ACC112 (cell line): ENCODE results near the gene PIK3R1.
A peak's percentile ranks its signal among the peaks of the same experiment; 100 is the strongest.

Source experiments
- H2AFZ ChIP-seq: fragments of 200-600 bp; sonication (generic); one replicate; pipeline ENCODE4 v1.6.0; 2017; ENCODE audit warnings: antibody characterized with exemption, low read length; ENCODE audit not compliant: unreplicated experiment
- H3K27ac ChIP-seq: fragments of 200-600 bp; sonication (generic); 2 replicates; pipeline ENCODE4 v1.5.1; 2014; ENCODE audit warnings: low read depth, mild to moderate bottlenecking, antibody characterized with exemption, low read length, moderate library complexity
- H3K27me3 ChIP-seq: fragments of 200-600 bp; sonication (generic); 2 replicates; pipeline ENCODE4 v1.6.1; 2014; ENCODE audit warnings: mild to moderate bottlenecking, antibody characterized with exemption, low read length, moderate library complexity, mixed read lengths; ENCODE audit not compliant: insufficient read depth
- H3K36me3 ChIP-seq: fragments of 200-600 bp; sonication (generic); 2 replicates; pipeline ENCODE4 v1.6.1; 2016; ENCODE audit warnings: mild to moderate bottlenecking, antibody characterized with exemption, low read length, moderate library complexity, mixed read lengths; ENCODE audit not compliant: insufficient read depth
- H3K4me1 ChIP-seq: fragments of 200-600 bp; sonication (generic); one replicate; pipeline ENCODE4 v1.6.1; 2016; ENCODE audit warnings: low read length, mixed read lengths; ENCODE audit not compliant: insufficient read depth, unreplicated experiment, control insufficient read depth
- H3K4me3 ChIP-seq: fragments of 200-600 bp; sonication (generic); 2 replicates; pipeline ENCODE4 v1.5.1; 2014; ENCODE audit warnings: mild to moderate bottlenecking, low read depth, low read length
- H3K79me2 ChIP-seq: fragments of 200-600 bp; sonication (generic); one replicate; pipeline ENCODE4 v1.6.0; 2016; ENCODE audit warnings: low read length; ENCODE audit not compliant: control insufficient read depth, unreplicated experiment, insufficient read depth

The PIK3R1 gene

DNA sequence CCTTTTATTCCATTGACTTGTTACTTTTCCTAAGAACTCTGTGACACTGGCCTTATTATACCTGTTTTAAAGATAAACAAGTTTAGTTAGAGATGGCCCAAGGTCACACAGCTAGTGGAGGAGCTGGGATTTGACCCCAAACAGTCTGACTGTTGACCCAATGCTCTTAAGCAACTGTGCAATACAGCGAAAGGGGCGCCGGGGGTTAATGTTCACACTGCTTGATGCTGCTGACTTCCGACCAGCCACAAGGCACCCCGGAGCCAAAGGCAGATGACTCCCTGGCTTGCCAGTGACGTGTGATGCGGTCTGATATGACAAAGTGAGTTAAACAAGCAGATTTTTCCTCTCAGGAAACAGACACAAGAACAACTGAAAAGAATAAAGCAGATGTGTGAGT lies 23.9 kb downstream of the PIK3R1 start:
- no peak overlapping the region; the same call in 1 of the 2 replicates for H3K4me3 ChIP-seq

GRCh38 chr5:68240202-68240601 lies 24.6 kb downstream of the PIK3R1 start:
- Histone ChIP-seq H3K79me2 (peaks cover 8% of the 10 kb centered on the region), H2AFZ (no peak overlapping the region), H3K36me3 (0 out of 2 replicates have a peak, but pooled peaks cover 5% of the 10 kb centered on the region), H3K4me3 (no peak overlapping the region), H3K4me1 (peaks cover 35% of the 10 kb centered on the region), H3K27ac (peak overlapping the region; percentile 18), H3K27me3 (no peaks in the 10 kb centered on the region)

More for the DNA sequence above, 23.9 kb downstream of the PIK3R1 start:
- Histone ChIP-seq H3K79me2 (peaks cover 3% of the 10 kb centered on the region), H3K36me3 (0 out of 2 replicates have a peak, but pooled peaks cover 5% of the 10 kb centered on the region), H3K27me3 (no peaks in the 10 kb centered on the region), H3K4me1 (peaks cover 34% of the 10 kb centered on the region), H3K27ac (peak overlapping the region; percentile 52; the same call in 1 of the 2 replicates), H2AFZ (no peak overlapping the region)

DNA sequence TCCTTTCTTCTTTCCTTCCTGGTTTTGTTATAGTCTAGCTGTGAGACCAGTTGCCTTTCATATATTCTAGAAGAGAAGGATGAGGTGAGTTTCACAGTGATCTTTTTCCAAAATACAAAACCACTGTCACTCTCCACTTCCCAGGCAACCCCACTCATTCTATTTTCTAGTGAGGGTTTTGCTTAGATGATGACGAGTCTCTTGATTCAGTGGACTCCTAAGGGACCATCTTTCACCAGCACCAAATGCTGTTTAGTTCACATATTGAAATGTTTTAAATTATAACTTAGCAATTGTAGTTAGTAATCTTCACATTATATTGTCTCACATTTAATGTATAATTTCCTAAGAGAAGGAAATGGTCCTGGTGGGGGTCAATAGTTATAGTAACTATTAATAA lies 25.2 kb downstream of the PIK3R1 start:
- 0 out of 2 replicates have a peak, but pooled peaks cover 5% of the 10 kb centered on the region for H3K36me3 ChIP-seq
- H3K79me2 ChIP-seq, result peaks cover 10% of the 10 kb centered on the region
- H3K27ac ChIP-seq, result no peak overlapping the region
- H3K4me1 ChIP-seq, result peaks cover 41% of the 10 kb centered on the region
- H3K27me3 ChIP-seq, result no peaks in the 10 kb centered on the region
- no peak overlapping the region for H3K4me3 ChIP-seq
- H2AFZ ChIP-seq, result no peak overlapping the region

GRCh38 chr5:68242743-68243142 lies 27.2 kb downstream of the PIK3R1 start:
- Histone ChIP-seq H2AFZ (no peak overlapping the region), H3K79me2 (peaks cover 21% of the 10 kb centered on the region), H3K27me3 (no peaks in the 10 kb centered on the region), H3K36me3 (0 out of 2 replicates have a peak, but pooled peaks cover 2% of the 10 kb centered on the region), H3K4me1 (peaks cover 42% of the 10 kb centered on the region), H3K27ac (peak overlapping the region; percentile 86), H3K4me3 (no peak overlapping the region)

GRCh38 chr5:68243251-68243650 lies 27.7 kb downstream of the PIK3R1 start:
- H3K79me2 ChIP-seq, result peaks cover 21% of the 10 kb centered on the region
- H2AFZ ChIP-seq, result no peak overlapping the region
- H3K27ac ChIP-seq, result peak overlapping the region; percentile 86
- no peak overlapping the region for H3K4me3 ChIP-seq
- no peaks in the 10 kb centered on the region for H3K27me3 ChIP-seq
- 0 out of 2 replicates have a peak, but pooled peaks cover 2% of the 10 kb centered on the region for H3K36me3 ChIP-seq
- H3K4me1 ChIP-seq, result peaks cover 43% of the 10 kb centered on the region

GRCh38 chr5:68243681-68244080 lies 28.1 kb downstream of the PIK3R1 start:
- H3K4me1 ChIP-seq, result peaks cover 48% of the 10 kb centered on the region
- no peaks in the 10 kb centered on the region for H3K27me3 ChIP-seq
- H3K4me3 ChIP-seq, result no peak overlapping the region
- 0 out of 2 replicates have a peak, but pooled peaks cover 2% of the 10 kb centered on the region for H3K36me3 ChIP-seq
- H3K27ac ChIP-seq, result peak overlapping the region; percentile 86
- H3K79me2 ChIP-seq, result peaks cover 26% of the 10 kb centered on the region
- H2AFZ ChIP-seq, result no peak overlapping the region

- 0 out of 2 replicates have a peak, but pooled peaks cover 2% of the 10 kb centered on the region for H3K36me3 ChIP-seq
- peak overlapping the region; percentile 26 for H3K4me3 ChIP-seq
- H2AFZ ChIP-seq, result no peak overlapping the region
- no peaks in the 10 kb centered on the region for H3K27me3 ChIP-seq
- peaks cover 29% of the 10 kb centered on the region for H3K79me2 ChIP-seq
- peaks cover 43% of the 10 kb centered on the region for H3K4me1 ChIP-seq
- no peak overlapping the region for H3K27ac ChIP-seq
Measured at GRCh38 chr5:68245319-68245718, 29.8 kb downstream of the PIK3R1 start.

DNA sequence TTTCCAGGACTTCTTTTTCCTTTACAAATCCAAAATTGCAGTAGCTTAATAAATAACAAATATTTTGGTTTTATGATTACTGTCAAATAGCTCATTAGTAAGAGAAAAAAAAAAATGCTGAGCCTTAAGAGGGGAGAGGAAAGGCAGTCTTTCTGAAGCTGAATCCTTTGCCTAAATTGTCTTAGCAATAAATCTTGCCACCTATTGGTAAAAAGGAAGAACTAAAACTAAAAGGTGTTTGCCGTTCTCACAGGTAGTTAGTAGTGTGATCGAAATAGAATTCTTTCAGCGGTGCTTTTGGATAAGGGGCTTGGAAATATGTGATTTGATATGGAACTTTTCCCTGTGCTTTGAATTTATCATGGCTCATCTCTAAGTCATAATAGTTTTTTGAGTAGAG lies 31.2 kb downstream of the PIK3R1 start:
- Histone ChIP-seq H3K79me2 (peaks cover 39% of the 10 kb centered on the region), H3K36me3 (0 out of 2 replicates have a peak, but pooled peaks cover 2% of the 10 kb centered on the region), H3K27ac (no peak overlapping the region), H3K4me1 (peaks cover 53% of the 10 kb centered on the region), H3K27me3 (no peaks in the 10 kb centered on the region), H2AFZ (no peak overlapping the region), H3K4me3 (no peak overlapping the region)

GRCh38 chr5:68247627-68248026 lies 32.1 kb downstream of the PIK3R1 start:
- no peaks in the 10 kb centered on the region for H3K27me3 ChIP-seq
- H3K27ac ChIP-seq, result no peak overlapping the region
- H3K79me2 ChIP-seq, result peaks cover 43% of the 10 kb centered on the region
- no peak overlapping the region for H2AFZ ChIP-seq
- no peak overlapping the region for H3K4me3 ChIP-seq
- H3K36me3 ChIP-seq, result no peaks in the 10 kb centered on the region
- H3K4me1 ChIP-seq, result peaks cover 54% of the 10 kb centered on the region

- Histone ChIP-seq H3K36me3 (no peaks in the 10 kb centered on the region), H3K27me3 (no peaks in the 10 kb centered on the region), H3K27ac (no peak overlapping the region), H3K79me2 (peaks cover 54% of the 10 kb centered on the region), H3K4me1 (peaks cover 51% of the 10 kb centered on the region), H3K4me3 (no peak overlapping the region), H2AFZ (no peak overlapping the region)
Measured at GRCh38 chr5:68248896-68249295, 33.3 kb downstream of the PIK3R1 start.

DNA sequence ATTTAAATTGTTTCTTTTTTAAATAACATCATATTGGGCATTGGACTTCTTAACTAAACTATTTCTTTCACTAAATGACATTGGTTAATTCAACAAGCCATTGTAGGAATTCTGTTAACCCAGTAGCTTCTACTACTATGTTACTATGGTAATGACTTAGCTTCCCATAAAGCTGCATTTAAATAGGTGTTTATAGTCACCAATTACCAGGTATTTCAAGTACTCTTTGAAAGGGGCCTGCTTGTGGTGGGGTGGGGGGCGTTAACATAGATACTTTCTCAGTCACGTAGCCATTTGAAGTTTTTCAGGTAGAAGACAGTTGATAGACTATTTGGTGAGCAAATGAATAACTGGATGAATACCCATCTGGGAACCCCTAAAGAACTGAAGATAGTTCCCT lies 34.0 kb downstream of the PIK3R1 start:
- no peak overlapping the region for H3K4me3 ChIP-seq
- no peak overlapping the region for H2AFZ ChIP-seq
- no peak overlapping the region for H3K27ac ChIP-seq
- H3K79me2 ChIP-seq, result peaks cover 60% of the 10 kb centered on the region
- H3K36me3 ChIP-seq, result no peaks in the 10 kb centered on the region
- H3K27me3 ChIP-seq, result no peaks in the 10 kb centered on the region
- peaks cover 51% of the 10 kb centered on the region for H3K4me1 ChIP-seq
